Thoracic aorta endothelial cell (primary cell): Measurements from ENCODE around the gene ADORA3. TPM values are rescaled to one million over a fixed set of nuclear protein-coding genes. Genes with fewer than 3 reads are reported as not detected.

ENCODE experiments used
- small RNA-seq: library from RNA; depleted of rRNA; stranded (forward); fragments of <200 nt; gene quantifications from one replicate; pipeline ENCODE3, GENCODE V24; 2012
- total RNA-seq: library from RNA; depleted of rRNA; stranded (reverse); fragments of >200 nt; gene quantifications from 2 replicates; pipeline ENCODE4 v1.2.3, GENCODE V29; 2012

ADORA3 gene
- total RNA-seq, result 0.13 TPM in 1 of 2 replicates, not detected in the other

DNA sequence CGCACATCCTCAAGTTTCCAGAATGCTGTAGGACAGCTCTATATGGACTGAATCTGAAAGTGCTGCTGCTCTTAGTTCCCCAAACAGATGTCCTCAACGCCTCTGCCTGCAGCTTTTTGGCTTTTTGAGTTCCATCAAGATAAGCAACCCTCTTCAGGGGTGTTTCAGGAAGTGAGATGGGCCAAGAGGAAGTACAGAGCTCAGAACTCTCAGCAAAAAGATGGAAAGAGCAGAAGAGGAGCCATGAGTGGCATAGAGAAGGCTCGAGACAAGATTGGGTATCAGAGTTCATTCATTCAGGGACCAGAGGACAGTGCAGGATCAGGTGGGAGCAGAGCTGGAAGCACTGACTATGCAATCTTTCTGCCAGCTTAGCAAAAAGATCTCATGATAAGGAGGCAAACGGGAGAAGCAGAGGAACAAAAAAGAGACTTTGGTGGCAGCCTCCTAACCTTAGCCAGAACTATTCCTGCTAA lies at the start of gene ADORA3, which contains the start of gene TMIGD3:
TSS of gene ADORA3 (minus strand) at position 49 of the 476 bp plus-strand sequence. CDS start 279 bp downstream, outside the sequence.
TSS of gene TMIGD3 (minus strand) at position 49 of the 476 bp plus-strand sequence. CDS start 279 bp downstream, outside the sequence.

Small RNAs within 50 kb of the gene (small RNA-seq; reads per million reads assigned to genes)
- not detected for gene RNU6-792P

Other genes starting within 250 kb of the ADORA3 start
- gene CHIA, start 212.8 kb downstream of the ADORA3 start, total RNA-seq, result not detected in 2 replicates
- gene OVGP1, start 75.9 kb downstream of the ADORA3 start, total RNA-seq, result 0.86 and 1.2 TPM in 2 replicates
- gene WDR77, start 54.4 kb downstream of the ADORA3 start, total RNA-seq, result 58.5 and 61.0 TPM in 2 replicates
- gene ATP5PB, start 54.2 kb downstream of the ADORA3 start, total RNA-seq, result 424 and 484 TPM in 2 replicates
- 0.13 and 0.22 TPM in 2 replicates for gene C1orf162, start 29.6 kb downstream of the ADORA3 start, total RNA-seq
- gene TMIGD3, start within 50 bp of the ADORA3 start, total RNA-seq, result 0.27 TPM in 1 of 2 replicates, not detected in the other
- 42.2 and 53.1 TPM in 2 replicates for gene RAP1A, start 116.2 kb upstream of the ADORA3 start, total RNA-seq
- gene INKA2, start 235.8 kb upstream of the ADORA3 start, total RNA-seq, result 4.4 and 5.0 TPM in 2 replicates